ENCODE data around the gene COL6A3. TPM values are rescaled to one million over a fixed set of nuclear protein-coding genes. Genes with fewer than 3 reads are reported as not detected.

The COL6A3 gene
- total RNA-seq, 1 donor from 2014 or later: 264 TPM

DNA sequence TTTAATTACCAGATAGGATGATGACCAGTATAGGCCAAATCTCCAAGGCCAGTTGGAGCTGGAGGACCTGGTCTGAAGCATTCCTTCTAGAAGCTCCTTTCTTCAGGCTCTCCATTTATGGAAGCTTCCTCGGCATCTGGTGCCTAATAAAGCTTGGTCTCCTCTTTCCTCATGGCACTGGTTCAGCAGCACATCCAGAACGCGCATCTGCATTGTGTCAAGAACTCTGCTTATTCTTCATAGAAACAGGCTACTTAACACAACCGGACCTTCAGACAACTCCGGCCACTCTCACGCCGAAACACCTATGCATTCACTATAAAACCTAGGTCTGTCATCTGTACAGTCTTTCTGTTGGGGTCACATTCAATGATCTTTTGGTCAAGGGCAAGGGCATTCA is 99.8 kb downstream of the COL6A3 start:
- Mint-ChIP-seq H3K9me3 (ENCODE audit: low read depth) (peaks cover 4% of the 10 kb centered on the region), H3K36me3 (ENCODE audit: low read depth) (peaks cover 8% of the 10 kb centered on the region), H3K4me1 (ENCODE audit: low read depth) (peaks cover 43% of the 10 kb centered on the region), H3K4me3 (ENCODE audit: unreplicated experiment) (no peak overlapping the region), H3K27ac (ENCODE audit: unreplicated experiment) (peak overlapping the region; percentile 94), H3K27me3 (ENCODE audit: low read depth) (no peaks in the 10 kb centered on the region)
- DNase-seq (ENCODE audit: low spot score): no peak
- TF ChIP-seq, protein P1, sequence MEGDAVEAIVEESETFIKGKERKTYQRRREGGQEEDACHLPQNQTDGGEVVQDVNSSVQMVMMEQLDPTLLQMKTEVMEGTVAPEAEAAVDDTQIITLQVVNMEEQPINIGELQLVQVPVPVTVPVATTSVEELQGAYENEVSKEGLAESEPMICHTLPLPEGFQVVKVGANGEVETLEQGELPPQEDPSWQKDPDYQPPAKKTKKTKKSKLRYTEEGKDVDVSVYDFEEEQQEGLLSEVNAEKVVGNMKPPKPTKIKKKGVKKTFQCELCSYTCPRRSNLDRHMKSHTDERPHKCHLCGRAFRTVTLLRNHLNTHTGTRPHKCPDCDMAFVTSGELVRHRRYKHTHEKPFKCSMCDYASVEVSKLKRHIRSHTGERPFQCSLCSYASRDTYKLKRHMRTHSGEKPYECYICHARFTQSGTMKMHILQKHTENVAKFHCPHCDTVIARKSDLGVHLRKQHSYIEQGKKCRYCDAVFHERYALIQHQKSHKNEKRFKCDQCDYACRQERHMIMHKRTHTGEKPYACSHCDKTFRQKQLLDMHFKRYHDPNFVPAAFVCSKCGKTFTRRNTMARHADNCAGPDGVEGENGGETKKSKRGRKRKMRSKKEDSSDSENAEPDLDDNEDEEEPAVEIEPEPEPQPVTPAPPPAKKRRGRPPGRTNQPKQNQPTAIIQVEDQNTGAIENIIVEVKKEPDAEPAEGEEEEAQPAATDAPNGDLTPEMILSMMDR (IDR thresholded peaks at IDR 0.05): no peak

- Mint-ChIP-seq H3K4me3 (ENCODE audit: unreplicated experiment) (no peak overlapping the region), H3K36me3 (ENCODE audit: low read depth) (no peaks in the 10 kb centered on the region), H3K4me1 (ENCODE audit: low read depth) (peaks cover 49% of the 10 kb centered on the region), H3K27me3 (ENCODE audit: low read depth) (no peaks in the 10 kb centered on the region), H3K9me3 (ENCODE audit: low read depth) (no peaks in the 10 kb centered on the region), H3K27ac (ENCODE audit: unreplicated experiment) (no peak overlapping the region)
- no peak for DNase-seq (ENCODE audit: low spot score)
- TF ChIP-seq, protein P1 (IDR thresholded peaks at IDR 0.05): no peak
These were observed 101.8 kb downstream of the COL6A3 start for GRCh38 chr2:237312021-237312755.

GRCh38 chr2:237310515-237311114 is 103.3 kb downstream of the COL6A3 start:
- TF ChIP-seq, protein P1 (IDR thresholded peaks at IDR 0.05): no peak
- H3K27ac Mint-ChIP-seq (ENCODE audit: unreplicated experiment): no peak overlapping the region

DNA sequence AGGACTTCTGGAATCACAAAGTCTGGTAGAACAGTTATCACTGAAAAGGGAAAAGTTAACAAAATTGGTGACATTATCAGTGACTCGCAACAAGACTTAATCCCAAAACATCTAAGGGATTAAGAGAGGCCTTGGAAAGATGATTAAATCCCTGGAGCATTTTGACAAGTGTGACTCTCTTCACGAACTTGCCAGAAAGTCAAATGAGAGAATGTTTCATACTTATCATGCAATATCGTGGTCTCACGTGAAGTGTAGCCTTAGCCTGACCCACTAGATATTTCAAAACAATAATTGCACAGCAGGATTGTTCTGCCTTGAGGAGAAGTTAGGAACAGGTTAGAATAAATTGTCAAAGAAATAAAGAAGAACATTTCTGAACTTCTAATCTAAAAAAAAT is 104.5 kb downstream of the COL6A3 start:
- no peak for DNase-seq (ENCODE audit: low spot score)
- peaks cover 1% of the 10 kb centered on the region for H3K9me3 Mint-ChIP-seq (ENCODE audit: low read depth)
- H3K27me3 Mint-ChIP-seq (ENCODE audit: low read depth): no peaks in the 10 kb centered on the region
- no peaks in the 10 kb centered on the region for H3K36me3 Mint-ChIP-seq (ENCODE audit: low read depth)
- H3K27ac Mint-ChIP-seq (ENCODE audit: unreplicated experiment): peak overlapping the region; percentile 3
- peaks cover 58% of the 10 kb centered on the region for H3K4me1 Mint-ChIP-seq (ENCODE audit: low read depth)
- no peak overlapping the region for H3K4me3 Mint-ChIP-seq (ENCODE audit: unreplicated experiment)
- TF ChIP-seq, protein P1 (IDR thresholded peaks at IDR 0.05): no peak

More at GRCh38 chr2:237310515-237311114, 103.3 kb downstream of the COL6A3 start:
- Mint-ChIP-seq H3K36me3 (ENCODE audit: low read depth) (no peaks in the 10 kb centered on the region), H3K9me3 (ENCODE audit: low read depth) (no peaks in the 10 kb centered on the region), H3K27me3 (ENCODE audit: low read depth) (no peaks in the 10 kb centered on the region), H3K4me1 (ENCODE audit: low read depth) (peaks cover 60% of the 10 kb centered on the region), H3K4me3 (ENCODE audit: unreplicated experiment) (no peak overlapping the region)
- peak; percentile 41 for DNase-seq (ENCODE audit: low spot score)

DNA sequence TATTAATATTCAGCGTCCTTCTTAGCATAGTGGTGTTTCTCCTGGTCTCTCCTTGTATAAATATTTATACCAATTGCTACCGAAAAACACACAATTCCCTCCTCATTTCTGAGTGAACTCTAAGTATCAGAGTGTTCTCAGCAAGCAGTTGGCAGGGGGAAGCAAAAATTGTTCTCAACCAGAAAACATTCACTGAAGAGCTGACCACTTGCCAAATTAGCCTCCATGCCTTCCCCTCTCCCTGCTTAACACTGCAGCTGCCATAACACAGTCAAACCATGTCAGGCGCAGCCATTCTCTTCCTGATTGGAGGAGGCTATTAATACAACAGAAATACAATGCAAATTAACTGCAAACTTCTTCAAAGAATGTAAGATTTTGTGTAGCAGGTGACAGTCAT is 105.0 kb downstream of the COL6A3 start:
- no peak for DNase-seq (ENCODE audit: low spot score)
- Mint-ChIP-seq H3K4me3 (ENCODE audit: unreplicated experiment) (no peak overlapping the region), H3K4me1 (ENCODE audit: low read depth) (peaks cover 59% of the 10 kb centered on the region), H3K27me3 (ENCODE audit: low read depth) (no peaks in the 10 kb centered on the region), H3K9me3 (ENCODE audit: low read depth) (peaks cover 5% of the 10 kb centered on the region), H3K36me3 (ENCODE audit: low read depth) (peaks cover 1% of the 10 kb centered on the region), H3K27ac (ENCODE audit: unreplicated experiment) (peak overlapping the region; percentile 3)
- TF ChIP-seq, protein P1 (IDR thresholded peaks at IDR 0.05): no peak

Measured in chondrocyte (in vitro differentiated cells).